Neural progenitor cell (in vitro differentiated cells): ENCODE measurements around the gene SMTNL2.

Experiments
- EZH2 ChIP-seq: fragments of 200-600 bp; sonication (generic); IDR thresholded peaks from 2 replicates; pipeline ENCODE4 v1.6.1; 2017; ENCODE audit warnings: antibody characterized with exemption, mild to moderate bottlenecking, moderate library complexity
- EZH2phosphoT487 ChIP-seq: fragments of 200-600 bp; sonication (generic); IDR thresholded peaks from 2 replicates; pipeline ENCODE4 v1.6.1; 2017; ENCODE audit warnings: antibody characterized with exemption
- TF ChIP-seq, protein P1 (sequence below): fragments of 200-600 bp; sonication (generic); IDR thresholded peaks from 2 replicates; pipeline ENCODE4 v1.5.1; 2017; ENCODE audit warnings: antibody characterized with exemption, mild to moderate bottlenecking

DNA sequence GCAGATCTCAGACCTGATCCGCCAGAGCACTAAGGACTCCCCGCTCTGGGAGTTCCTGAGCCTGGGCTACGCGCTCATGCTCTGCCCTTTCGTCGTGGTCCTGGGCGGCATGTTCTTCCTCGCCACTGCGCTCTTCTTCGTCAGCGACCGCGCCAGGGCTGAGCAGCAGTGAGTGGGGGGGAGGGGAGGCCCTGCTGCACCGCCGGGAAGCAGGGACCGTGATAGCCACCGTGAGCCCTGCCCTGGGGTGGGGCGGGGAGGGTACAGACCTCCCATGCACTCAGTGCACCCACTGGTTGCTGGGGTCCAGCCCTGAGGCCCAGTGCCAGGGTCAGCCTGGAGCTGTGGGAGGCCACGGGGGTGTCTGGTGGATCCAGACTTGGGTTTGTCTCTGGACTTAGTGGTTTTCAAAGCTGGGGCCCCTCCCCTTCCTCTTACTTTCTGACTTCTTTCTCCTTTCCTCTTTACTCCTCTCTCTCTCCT is 48.0 kb upstream of the SMTNL2 start:
- TF ChIP-seq, protein P1, sequence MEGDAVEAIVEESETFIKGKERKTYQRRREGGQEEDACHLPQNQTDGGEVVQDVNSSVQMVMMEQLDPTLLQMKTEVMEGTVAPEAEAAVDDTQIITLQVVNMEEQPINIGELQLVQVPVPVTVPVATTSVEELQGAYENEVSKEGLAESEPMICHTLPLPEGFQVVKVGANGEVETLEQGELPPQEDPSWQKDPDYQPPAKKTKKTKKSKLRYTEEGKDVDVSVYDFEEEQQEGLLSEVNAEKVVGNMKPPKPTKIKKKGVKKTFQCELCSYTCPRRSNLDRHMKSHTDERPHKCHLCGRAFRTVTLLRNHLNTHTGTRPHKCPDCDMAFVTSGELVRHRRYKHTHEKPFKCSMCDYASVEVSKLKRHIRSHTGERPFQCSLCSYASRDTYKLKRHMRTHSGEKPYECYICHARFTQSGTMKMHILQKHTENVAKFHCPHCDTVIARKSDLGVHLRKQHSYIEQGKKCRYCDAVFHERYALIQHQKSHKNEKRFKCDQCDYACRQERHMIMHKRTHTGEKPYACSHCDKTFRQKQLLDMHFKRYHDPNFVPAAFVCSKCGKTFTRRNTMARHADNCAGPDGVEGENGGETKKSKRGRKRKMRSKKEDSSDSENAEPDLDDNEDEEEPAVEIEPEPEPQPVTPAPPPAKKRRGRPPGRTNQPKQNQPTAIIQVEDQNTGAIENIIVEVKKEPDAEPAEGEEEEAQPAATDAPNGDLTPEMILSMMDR, result no peak
- TF ChIP-seq EZH2phosphoT487, result no peak
- TF ChIP-seq EZH2, result no peak
